H1 (cell line): ENCODE results near the gene HTR3E. TPM values are rescaled to one million over a fixed set of nuclear protein-coding genes. Genes with fewer than 3 reads are reported as not detected.

Experiments used
- CEBPB ChIP-seq: IDR thresholded peaks from 2 replicates; pipeline ENCODE4 v1.6.1; 2012; ENCODE audit warnings: low read depth, low read length
- GABPA ChIP-seq: IDR thresholded peaks from 2 replicates; pipeline ENCODE4 v1.6.1; 2011; ENCODE audit warnings: mild to moderate bottlenecking, low read length, moderate library complexity, borderline replicate concordance; ENCODE audit not compliant: insufficient read depth
- JUND ChIP-seq: IDR thresholded peaks from 2 replicates; pipeline ENCODE4 v1.6.1; 2011; ENCODE audit warnings: mild to moderate bottlenecking, improper control_type of control experiment, low read length
- KDM4A ChIP-seq: IDR thresholded peaks from one replicate; pipeline ENCODE4 v1.7.1; 2012; ENCODE audit warnings: low read depth, mild to moderate bottlenecking, moderate library complexity, low read length, inconsistent platforms; ENCODE audit not compliant: severe bottlenecking
- RNF2 ChIP-seq: fragments of 200-900, 300-1000 bp; sonication (generic); IDR thresholded peaks from 2 replicates; pipeline ENCODE4 v1.7.1; 2016; ENCODE audit warnings: borderline replicate concordance, low read depth, mild to moderate bottlenecking, antibody characterized with exemption, low read length; ENCODE audit not compliant: poor library complexity, severe bottlenecking; ENCODE audit errors: missing control alignments
- SIN3A ChIP-seq, 2 experiments: IDR thresholded peaks in 1 of 2; conservative IDR thresholded peaks in 1 of 2; 2 replicates each; pipeline ENCODE4 v1.6.1; 2011 to 2012; ENCODE audit warnings: low read length in 2 of 2, improper control_type of control experiment in 1 of 2, low read depth in 1 of 2, mild to moderate bottlenecking in 1 of 2
- TAF7 ChIP-seq: optimal IDR thresholded peaks from 2 replicates; pipeline ENCODE3; 2011; ENCODE audit warnings: low read depth, mild to moderate bottlenecking, inconsistent platforms, low read length, moderate library complexity, borderline replicate concordance
- polyA plus RNA-seq, 7 experiments: library from polyadenylated mRNA; depleted of rRNA in 3 of 7; stranded (reverse) in 5 of 7; unstranded in 2 of 7; fragments of >200 nt in 5 of 7; fragments of 200-250 nt in 2 of 7; gene quantifications; 1 replicate in 5 of 7; 2 replicates in 1 of 7; 4 replicates in 1 of 7; pipeline versions ENCODE4 v1.2.1 to v1.2.3, GENCODE V29; 2011 to 2013; ENCODE audit warnings: missing spikeins in 2 of 7, mixed read lengths in 2 of 7
- total RNA-seq: library from RNA; stranded (reverse); fragmentation: NEBNext Ultra II Directional; extraction: Animal tissue kit (Norgen Biotek cat#: 25700); gene quantifications from 2 replicates; pipeline ENCODE4 v1.2.1, GENCODE V29; 2021
- TF ChIP-seq, protein P1 (sequence below): IDR thresholded peaks from 2 replicates; pipeline ENCODE4 v1.6.1; 2012; ENCODE audit warnings: low read length, inconsistent platforms

Gene HTR3E
- total and polyA plus RNA-seq, 2 of the 8 experiments (the other 6 are each of a cell fraction or from before 2014, with no cell fraction given): not detected

DNA sequence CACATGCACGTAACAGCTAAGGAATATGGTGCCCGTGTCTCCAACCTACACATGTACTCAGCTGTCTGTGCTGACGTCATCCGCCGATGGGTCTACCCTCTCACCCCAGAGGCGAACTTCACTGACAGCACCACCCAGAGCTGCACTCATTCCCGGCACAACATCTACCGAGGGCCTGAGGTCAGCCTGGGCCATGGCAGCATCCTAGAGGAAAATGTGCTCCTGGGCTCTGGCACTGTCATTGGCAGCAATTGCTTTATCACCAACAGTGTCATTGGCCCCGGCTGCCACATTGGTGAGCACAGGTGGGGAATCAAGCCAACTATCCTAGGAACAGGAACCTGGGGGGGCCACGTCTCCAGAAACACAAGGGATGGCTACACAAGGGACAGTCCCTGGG is 43.6 kb downstream of the HTR3E start (continued):
- TF ChIP-seq, protein P1, sequence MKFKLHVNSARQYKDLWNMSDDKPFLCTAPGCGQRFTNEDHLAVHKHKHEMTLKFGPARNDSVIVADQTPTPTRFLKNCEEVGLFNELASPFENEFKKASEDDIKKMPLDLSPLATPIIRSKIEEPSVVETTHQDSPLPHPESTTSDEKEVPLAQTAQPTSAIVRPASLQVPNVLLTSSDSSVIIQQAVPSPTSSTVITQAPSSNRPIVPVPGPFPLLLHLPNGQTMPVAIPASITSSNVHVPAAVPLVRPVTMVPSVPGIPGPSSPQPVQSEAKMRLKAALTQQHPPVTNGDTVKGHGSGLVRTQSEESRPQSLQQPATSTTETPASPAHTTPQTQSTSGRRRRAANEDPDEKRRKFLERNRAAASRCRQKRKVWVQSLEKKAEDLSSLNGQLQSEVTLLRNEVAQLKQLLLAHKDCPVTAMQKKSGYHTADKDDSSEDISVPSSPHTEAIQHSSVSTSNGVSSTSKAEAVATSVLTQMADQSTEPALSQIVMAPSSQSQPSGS: no peak
- TF ChIP-seq GABPA (no peak), KDM4A (no peak), JUND (no peak), CEBPB (no peak), SIN3A (conservative IDR thresholded peaks at IDR 0.05 in 1 of 2, IDR thresholded peaks at IDR 0.05 in 1 of 2; ENCODE audit: low read depth in 1 of 2, low read length in 2 of 2) (no peak), RNF2 (no peak), TAF7 (no peak)
